DMS153 (cell line): Measurements from ENCODE around the gene TMEM184A.

Experiments
- DNase-seq: peaks from one replicate; lab custom pipeline; 2025; lab: John Stamatoyannopoulos, UW

Gene TMEM184A

GRCh38 chr7:1550005-1550845 is 5.8 kb downstream of the TMEM184A start:
- no peak for DNase-seq

- DNase-seq = no peak
Observed at GRCh38 chr7:1549357-1550004, 6.5 kb downstream of the TMEM184A start.

GRCh38 chr7:1548944-1549343 is 7.1 kb downstream of the TMEM184A start:
- no peak for DNase-seq

- DNase-seq = no peak
Observed at GRCh38 chr7:1548438-1548831, 7.6 kb downstream of the TMEM184A start.

GRCh38 chr7:1547777-1548437 is 8.1 kb downstream of the TMEM184A start:
- no peak for DNase-seq

- no peak for DNase-seq
Observed at GRCh38 chr7:1546909-1547776, 8.9 kb downstream of the TMEM184A start.

GRCh38 chr7:1546274-1546908 is 9.6 kb downstream of the TMEM184A start:
- no peak for DNase-seq

- no peak for DNase-seq
Observed at GRCh38 chr7:1545417-1546246, 10.4 kb downstream of the TMEM184A start.

- DNase-seq = no peak
Observed at GRCh38 chr7:1544896-1545416, 11.0 kb downstream of the TMEM184A start.

- no peak for DNase-seq
Observed at GRCh38 chr7:1544178-1544895, 11.7 kb downstream of the TMEM184A start.

- no peak for DNase-seq
Observed at GRCh38 chr7:1543826-1544177, 12.2 kb downstream of the TMEM184A start.

- no peak for DNase-seq
Observed at GRCh38 chr7:1542841-1543747, 12.9 kb downstream of the TMEM184A start.

GRCh38 chr7:1542329-1542728 is 13.7 kb downstream of the TMEM184A start:
- DNase-seq = no peak

- no peak for DNase-seq
Observed at GRCh38 chr7:1541431-1542162, 14.4 kb downstream of the TMEM184A start.

GRCh38 chr7:1540776-1541271 is 15.2 kb downstream of the TMEM184A start:
- no peak for DNase-seq

GRCh38 chr7:1539882-1540775 is 15.9 kb downstream of the TMEM184A start:
- no peak for DNase-seq
